ENCODE data around the gene SYT11.
"Not testable (repeated sequence)": the region's sequence is repeated elsewhere in the genome, so short reads cannot be mapped to it uniquely, and the experiment has no call there.

The SYT11 gene

DNA sequence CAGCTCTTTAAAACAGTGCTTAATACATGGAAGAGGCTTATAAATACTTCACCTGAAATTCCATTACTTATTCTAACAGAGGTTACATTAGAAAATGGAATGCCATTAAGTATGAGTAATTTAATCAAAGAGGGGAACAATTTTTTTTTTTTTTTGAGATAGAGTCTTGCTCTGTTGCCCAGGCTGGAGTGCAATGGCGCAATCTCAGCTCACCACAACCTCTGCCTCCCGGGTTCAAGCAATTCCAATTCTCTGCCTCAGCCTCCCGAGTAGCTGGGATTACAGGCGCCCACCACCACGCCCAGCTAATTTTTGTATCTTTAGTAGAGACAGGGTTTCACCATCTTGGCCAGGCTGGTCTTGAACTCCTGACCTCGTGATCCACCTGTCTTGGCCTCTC lies 36.2 kb downstream of the SYT11 start:
- in situ Hi-C loops (cut with MboI; ENCODE audit: low sequenced_read_pairs), result not testable (repeated sequence)

DNA sequence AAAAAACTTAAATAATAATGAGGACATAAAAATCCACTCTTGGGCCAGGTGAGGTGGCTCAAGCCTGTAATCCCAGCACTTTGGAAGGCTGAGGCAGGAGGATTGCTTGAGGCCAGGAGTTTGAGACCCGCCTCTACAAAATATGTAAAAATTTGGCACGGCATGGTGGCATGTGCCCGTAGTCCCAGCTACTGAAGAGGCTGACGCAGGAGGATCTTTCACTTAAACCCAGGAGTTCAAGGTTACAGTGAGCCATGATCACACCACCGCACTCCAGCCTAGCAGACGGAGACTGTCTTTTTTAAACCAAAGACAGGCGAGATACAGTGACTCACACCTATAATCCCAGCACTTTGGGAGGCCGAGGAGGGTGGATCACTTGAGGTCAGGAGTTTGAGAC lies 37.1 kb downstream of the SYT11 start:
- in situ Hi-C loops (cut with MboI; ENCODE audit: low sequenced_read_pairs), result not testable (repeated sequence)

DNA sequence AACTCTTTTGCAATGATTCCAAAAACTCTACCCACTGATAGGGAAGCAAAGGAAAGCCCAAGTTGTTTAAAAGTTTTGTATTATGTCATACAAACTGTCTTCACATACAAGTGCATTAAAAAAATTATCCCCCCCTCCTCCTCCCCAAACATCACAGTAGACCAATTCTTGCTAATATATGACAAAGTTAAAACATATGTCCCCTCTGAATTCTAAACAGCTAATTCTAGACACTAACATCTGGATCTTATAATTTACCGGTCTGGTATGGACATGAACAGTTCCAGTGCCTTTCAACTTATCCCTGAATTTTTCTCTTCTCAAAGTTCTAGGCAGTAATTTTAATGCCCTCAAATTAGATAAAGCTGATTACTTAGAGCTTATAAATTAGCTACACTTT lies 38.4 kb downstream of the SYT11 start:
- in situ Hi-C loops (cut with MboI; ENCODE audit: low sequenced_read_pairs), result no loop called here

DNA sequence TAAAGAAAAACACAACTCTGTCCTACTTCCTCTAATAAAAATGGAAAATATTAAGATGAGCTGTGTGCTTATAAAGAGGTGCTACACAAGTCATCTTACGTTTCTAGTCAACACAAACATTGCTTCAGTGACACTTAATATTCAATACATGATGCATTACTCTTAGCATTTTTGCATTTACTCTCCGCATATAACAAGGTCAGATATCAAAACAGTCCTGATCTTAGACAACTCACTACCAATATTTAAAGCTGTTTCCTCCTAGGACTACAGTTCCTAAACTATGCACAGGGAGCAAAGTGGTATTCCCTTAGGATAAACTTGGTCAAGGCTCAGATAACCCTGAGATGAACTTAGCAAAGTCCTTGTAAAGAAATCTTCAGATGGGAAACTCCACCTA lies 39.5 kb downstream of the SYT11 start:
- in situ Hi-C loops (cut with MboI; ENCODE audit: low sequenced_read_pairs), result no loop called here

DNA sequence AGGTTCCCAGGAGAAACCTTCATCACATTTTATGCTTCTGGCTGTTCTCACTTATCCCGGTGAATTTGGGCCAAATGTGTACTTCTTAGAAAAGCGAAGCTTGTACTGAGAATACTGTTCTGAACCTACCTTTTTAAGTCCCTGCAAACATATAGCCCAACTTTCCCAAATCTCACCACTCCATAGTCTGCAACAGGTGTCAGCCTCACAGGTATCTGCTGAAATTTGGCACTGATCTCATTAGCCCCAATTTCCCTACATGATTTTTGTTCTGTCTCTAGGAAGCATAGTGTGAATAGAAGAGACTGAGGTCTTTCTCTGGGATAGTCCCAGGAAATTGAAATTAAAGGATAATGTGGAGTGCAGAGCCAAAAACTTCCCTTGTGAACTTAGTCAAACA lies 40.3 kb downstream of the SYT11 start:
- in situ Hi-C loops (cut with MboI; ENCODE audit: low sequenced_read_pairs), result no loop called here

DNA sequence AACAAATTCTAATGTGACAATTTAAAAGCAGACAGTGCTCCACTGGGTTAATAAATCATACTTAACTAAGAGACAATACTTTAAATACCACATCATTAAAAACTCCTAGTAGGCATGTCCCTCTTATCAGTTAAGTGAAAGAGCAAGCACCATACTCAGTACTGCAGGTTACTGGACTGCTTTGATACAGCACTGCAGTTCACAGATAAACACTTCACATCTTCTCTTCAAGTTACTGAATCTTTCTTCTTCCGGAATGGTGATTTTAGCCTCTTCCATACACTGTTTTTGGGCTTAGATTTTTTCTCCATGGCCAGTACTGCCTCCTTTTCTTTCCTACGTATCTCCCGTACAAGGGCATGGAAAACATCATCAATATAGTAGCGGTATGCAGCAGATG lies 40.8 kb downstream of the SYT11 start:
- in situ Hi-C loops (cut with MboI; ENCODE audit: low sequenced_read_pairs), result no loop called here

DNA sequence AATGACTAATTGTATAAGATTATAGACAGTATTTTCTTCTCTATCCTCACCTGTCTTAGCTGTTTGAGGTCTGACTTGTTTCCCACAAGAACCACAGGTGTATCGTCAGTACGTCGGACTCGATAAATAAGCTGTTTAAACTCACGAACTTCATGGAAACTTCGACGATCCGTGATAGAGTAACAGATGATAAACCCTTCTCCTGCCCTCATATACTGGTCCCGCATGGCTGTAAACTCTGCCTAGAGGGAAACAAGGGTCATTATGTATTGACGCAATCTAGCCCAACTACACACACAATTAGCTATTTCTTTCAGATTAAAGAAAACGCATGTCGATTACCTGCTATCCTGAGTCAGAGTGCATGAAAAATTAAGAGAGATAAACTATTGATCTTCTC lies 44.9 kb downstream of the SYT11 start:
- in situ Hi-C loops (cut with MboI; ENCODE audit: low sequenced_read_pairs), result no loop called here

DNA sequence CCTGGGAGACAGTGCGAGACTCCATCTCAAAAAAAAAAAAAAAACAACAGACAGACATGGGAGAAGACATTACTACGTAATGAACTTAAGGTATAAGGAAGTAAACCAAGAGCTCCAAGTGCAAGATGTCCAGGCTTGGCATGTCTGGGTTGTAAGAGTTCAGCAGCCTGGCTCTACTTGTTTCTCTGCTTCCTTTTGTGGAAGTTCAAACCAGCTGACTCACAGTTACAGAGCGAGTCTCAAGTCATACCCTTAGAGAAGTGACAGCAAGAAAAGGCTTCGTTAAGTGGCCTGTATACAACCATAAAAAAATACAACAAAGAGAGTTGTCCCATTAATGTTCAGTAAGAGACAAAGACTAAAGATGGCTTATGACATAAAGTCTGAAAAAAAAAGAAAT lies 50.5 kb downstream of the SYT11 start:
- in situ Hi-C loops (cut with MboI; ENCODE audit: low sequenced_read_pairs), result no loop called here

DNA sequence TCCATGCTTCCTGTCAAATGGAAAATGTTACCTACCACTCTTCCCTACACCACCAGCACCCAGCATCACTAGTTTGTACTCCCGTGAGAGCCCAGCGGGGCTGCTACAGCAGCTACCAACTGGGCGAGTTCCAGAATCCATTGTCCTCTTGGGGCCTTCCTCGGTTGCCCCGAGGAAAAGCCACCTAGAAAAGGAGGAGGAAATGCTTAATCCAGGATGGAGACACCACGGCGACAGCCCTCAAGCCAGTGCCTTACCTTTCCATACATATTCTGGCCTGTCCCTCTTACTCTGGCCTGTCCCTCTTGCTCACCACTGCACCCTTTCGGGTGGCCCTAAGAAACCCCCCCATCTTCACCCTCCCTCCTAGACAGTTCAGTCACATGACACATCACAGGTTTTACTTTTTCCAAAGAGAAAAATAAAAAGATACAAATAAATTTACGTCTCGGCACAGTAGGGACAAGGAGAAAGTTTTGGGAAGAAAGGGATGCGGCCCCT lies 51.3 kb downstream of the SYT11 start:
- in situ Hi-C loops (cut with MboI; ENCODE audit: low sequenced_read_pairs), result no loop called here

DNA sequence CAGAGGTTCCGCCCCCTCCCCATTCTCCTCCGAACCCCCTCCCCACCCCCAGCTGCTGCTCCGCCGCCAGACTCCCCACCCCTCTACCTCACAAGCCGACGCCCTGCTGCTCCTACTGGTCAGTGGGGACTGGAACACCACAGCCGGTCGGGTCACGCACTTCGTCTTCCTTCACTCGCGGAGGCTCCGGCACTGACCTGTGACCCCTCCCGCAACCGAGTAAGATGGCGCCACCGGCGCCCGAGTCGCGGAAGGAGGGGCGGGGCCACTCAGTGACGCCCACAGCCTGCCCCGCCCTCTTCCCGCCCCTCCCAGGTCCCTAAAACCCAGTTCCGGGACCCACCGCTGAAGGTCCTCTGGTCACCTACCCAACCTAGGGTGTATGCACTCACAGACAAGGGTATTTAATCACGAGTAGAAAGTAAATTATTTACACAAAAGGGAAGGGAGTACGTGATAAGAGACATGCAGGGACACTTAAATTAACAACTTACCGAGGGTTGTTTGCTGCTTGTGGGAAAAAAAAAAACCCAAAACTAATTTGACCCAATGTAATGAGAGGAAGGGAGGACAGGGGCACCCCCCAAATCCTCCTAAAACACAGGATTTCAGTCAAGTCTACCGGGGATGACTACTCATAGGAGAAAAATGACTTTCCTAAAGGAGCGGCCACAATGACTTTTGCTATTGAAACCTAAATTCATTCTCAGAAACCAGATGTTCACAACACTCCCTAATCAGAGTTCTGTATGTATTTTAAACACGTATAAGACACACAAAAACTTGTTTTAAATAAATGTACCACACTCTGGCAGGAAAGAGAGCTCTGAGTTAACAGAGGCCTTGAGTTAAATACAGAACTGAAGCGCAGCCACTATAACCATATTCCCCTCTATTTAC lies 52.0 kb downstream of the SYT11 start, which contains the start of gene RIT1:
TSS of gene RIT1 (minus strand) at position 194 of the 900 bp plus-strand sequence. CDS start 588 bp downstream, outside the sequence.
- in situ Hi-C loops (cut with MboI; ENCODE audit: low sequenced_read_pairs), result no loop called here

DNA sequence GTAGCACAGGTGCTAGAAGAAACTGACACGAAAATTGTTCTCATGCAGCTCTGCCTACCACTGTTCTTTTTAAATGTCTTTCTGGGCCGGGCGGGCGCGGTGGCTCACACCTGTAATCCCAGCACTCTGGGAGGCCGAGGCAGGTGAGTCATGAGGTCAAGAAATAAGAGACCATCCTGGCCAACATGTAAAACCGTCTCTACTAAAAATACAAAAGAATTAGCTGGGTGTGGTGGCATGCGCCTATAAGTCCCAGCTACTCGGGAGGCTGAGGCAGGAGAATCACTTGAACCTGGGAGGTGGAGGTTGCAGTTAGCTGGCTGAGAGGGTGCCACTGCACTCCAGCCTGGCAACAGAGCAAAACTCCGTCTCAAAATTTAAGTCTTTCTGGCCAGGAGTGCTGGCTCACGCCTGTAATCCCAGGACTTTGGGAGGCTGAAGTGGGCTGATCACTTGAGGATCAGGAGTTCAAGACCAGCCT lies 52.7 kb downstream of the SYT11 start:
- in situ Hi-C loops (cut with MboI; ENCODE audit: low sequenced_read_pairs), result no loop called here

DNA sequence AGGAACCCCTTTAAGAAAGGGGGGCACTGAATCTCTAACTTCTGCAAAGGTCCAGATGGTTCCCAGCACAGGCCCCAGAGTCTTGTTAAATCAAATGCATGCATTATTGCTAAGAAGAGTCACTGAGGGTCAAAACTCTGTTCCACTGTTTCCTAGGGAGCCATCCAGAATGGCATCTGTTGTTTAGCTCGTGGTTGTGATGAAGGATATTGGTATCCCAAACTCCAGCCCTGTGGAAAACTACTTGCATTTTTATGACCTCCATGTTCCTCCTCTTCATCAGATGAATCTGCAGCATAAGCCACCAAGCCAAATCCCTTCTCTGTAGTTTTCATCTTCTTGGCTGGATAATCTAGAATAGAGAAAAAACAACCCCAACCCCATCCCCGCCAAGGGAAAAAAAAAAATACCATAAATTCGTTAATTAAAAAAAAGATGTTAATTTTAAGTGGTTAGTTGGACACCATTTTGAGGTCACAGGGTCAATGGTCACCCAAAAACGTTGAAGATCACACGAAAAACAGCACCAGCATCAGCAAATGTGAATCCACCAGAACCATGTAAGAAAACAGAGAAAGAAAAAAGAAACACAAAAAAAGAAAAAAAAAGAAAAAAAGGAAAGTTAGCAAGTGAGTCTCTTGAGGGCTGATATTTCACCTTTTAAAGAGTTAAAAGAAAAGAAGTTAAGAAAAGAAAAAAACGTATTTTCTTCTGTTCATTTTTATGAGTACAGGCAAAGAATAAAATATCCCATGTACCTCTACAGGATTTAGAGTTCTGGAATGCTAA lies 54.8 kb downstream of the SYT11 start:
- in situ Hi-C loops (cut with MboI; ENCODE audit: low sequenced_read_pairs), result no loop called here

DNA sequence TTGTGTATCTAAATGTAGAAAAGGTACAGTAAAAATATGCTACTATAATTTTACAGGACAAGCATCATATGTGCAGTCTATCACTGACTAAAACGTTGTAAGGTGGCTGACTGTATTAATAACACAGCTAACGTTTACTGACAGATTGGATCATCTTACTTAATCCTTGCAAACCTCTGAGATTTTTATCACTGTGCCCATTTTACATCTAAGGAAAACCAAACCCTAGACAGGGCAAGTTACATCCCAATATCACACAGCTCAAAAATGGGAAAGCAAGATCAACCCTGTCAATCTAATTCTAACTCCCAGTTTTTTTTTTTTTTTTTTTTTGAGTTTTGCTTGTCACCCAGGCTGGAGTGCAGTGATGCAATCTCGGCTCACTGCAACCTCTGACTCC lies 59.3 kb downstream of the SYT11 start:
- in situ Hi-C loops (cut with MboI; ENCODE audit: low sequenced_read_pairs), result no loop called here

DNA sequence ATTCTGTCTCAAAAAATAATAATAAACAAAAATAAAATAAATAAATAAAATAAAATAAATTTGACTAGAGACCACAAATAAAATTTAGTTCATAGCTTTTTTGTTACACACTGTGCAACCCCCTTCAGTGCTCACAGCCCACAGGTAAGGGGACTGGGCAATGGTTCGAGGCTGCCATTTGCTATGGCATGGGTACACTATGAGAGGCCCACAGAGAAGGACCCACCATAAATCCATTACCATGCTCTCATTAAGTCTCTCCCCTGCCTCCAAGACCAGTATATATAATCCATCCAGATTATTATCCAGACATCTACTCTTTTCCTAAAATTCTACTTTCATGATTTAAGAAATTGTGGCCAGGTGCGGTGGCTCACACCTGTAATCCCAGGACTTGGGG lies 60.4 kb downstream of the SYT11 start:
- in situ Hi-C loops (cut with MboI; ENCODE audit: low sequenced_read_pairs), result no loop called here

DNA sequence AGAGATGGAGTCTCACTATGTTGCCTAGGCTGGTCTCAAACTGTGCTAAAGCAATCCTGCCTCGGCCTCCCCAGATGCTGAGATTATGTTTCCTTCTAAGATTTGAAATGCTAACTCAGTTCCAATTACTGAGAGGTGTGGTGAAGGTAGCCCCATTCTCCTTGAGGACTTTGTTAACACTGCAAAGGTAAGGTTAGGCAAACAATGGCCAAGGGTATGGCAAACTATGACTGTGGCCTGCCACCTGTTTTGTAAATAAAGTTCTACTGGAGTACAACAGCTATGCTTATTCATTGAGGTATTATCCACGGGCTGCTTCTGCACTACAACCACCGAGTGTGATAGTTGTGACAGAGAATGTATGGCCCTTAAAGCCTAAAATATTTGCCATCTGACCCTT lies 61.4 kb downstream of the SYT11 start:
- in situ Hi-C loops (cut with MboI; ENCODE audit: low sequenced_read_pairs), result no loop called here

DNA sequence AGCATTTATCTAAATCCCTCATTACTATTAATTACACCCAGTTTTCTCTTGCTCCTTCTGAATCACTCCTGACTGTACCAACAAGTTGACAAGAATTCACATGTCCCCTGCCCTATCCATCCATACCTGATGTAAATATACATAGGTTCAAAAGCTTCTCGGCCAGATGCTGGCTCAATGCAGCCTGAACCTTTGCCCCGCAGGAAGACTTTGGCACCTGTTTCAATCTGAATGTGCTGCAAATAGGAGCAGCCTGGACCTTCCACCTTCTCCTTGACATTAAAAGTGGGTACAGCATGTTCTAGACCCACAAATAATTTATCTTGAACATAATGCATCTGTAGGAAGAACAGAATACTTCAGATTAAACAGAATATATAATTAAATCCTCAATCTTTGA lies 66.1 kb downstream of the SYT11 start:
- in situ Hi-C loops (cut with MboI; ENCODE audit: low sequenced_read_pairs), result no loop called here

DNA sequence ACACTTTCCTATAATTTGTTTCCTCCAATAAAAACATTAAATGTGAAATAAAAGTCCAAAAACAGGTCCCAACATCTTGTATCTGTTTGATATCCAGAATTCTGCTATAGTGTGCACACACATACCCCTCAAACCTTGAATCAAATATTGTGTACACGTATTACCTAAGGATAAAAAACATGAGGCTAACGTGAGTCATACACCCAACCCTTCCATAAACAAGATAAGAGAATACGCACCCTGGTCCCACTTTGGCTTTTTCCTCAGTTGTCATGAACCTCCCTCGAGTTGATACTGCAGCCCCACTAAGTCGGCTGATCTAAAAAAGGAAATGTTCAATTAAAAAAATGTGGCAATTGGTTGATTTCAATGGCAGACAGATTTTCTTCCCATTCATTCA lies 69.7 kb downstream of the SYT11 start:
- in situ Hi-C loops (cut with MboI; ENCODE audit: low sequenced_read_pairs), result no loop called here

DNA sequence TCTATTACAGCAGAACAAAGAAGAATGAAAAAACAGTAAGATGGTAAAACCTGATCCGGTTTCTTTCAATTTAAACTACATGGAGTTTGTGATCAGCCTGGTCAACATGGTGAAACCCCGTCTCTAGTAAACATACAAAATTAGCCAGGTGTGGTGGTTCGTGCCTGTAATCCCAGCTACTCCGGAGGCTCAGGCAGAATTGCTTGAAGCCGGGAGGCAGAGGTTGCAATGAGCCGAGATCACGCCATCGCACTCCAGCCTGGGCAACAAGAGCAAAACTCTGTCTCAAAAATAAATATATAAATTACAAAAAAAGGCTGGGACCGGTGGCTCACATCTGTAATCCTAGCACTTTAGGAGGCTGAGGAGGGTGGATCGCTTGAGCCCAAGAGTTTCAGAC lies 71.4 kb downstream of the SYT11 start:
- in situ Hi-C loops (cut with MboI; ENCODE audit: low sequenced_read_pairs), result not testable (repeated sequence)

DNA sequence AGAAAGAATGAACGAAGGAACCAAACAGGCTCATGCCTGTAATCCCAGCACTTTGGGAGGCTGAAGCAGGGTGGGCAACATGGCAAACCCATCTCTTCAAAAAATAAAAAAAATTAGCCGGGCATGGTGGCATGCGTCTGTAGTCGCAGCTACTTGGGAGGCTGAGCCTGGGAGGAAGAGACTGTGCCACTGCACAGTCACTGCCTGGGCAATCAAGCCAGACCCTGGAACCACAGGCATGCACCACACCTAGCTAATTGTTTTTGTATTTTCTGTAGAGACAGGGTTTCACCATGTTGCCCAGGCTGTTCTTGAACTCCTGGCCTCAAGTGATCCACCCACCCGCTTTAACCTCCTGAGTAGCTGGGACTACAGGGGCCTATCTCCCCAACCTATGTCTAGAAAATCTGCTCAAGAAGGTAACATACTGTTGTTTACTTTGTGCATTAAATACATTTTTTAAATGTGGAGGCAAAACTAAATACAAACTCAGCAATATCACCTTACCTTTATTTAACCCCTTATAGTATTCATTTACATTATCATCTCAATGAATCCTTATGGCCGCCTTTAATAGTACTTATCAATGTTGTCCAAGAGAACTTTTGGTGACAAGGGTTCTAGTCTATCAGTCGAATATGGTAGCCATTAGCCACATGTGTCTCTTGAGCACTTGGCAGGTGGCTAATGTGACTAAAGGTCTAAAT lies 72.1 kb downstream of the SYT11 start:
- in situ Hi-C loops (cut with MboI; ENCODE audit: low sequenced_read_pairs), result no loop called here

DNA sequence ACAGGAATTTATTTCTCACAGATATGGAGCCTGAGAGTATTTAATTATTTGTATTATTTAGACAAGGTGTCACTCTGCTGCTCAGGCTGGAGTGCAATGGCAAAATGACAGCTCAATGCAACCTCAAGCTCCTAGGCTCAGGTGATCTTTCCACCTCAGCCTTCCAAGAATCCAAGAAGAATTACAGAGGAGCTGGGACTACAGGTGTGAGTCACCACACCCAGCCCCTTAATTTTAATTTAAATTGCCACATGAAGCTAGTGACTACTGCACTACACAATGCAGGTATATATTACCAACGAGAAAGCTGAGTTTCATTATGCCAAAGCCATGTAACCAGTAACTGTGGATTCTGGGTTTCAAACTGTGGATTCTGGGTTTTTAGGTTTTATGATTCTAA lies 72.7 kb downstream of the SYT11 start:
- in situ Hi-C loops (cut with MboI; ENCODE audit: low sequenced_read_pairs), result no loop called here

DNA sequence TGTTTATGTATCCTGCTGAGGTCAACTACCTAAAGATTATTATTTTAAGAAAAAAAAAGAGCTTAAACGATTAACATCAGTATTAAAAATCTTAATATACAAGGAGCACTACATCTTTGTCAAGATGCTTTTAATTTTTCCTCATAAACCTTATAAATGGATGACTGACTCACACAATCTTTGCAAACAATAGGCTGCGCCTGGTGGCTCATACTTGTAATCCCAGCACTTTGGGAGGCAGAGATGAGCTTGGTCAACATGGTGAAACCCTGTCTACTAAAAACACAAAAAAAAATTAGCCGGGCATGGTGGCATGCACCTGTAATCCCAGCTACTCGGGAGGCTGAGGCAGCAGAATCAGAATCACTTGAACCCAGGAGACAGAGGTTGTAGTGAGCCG lies 73.1 kb downstream of the SYT11 start:
- in situ Hi-C loops (cut with MboI; ENCODE audit: low sequenced_read_pairs), result no loop called here

Data from HL-60/S4 (cell line).